DMS53 (cell line): Measurements from ENCODE around the gene SOX15.

Experiments
- DNase-seq: peaks from one replicate; lab custom pipeline; 2025; lab: John Stamatoyannopoulos, UW

The SOX15 gene

GRCh38 chr17:7577327-7578199, 12.3 kb downstream of the SOX15 start:
- peak; percentile 59 for DNase-seq

- peak; percentile 47 for DNase-seq
These were observed 13.4 kb downstream of the SOX15 start for GRCh38 chr17:7576432-7576937.

- no peak for DNase-seq
These were observed 13.9 kb downstream of the SOX15 start for GRCh38 chr17:7575959-7576358.

DNA sequence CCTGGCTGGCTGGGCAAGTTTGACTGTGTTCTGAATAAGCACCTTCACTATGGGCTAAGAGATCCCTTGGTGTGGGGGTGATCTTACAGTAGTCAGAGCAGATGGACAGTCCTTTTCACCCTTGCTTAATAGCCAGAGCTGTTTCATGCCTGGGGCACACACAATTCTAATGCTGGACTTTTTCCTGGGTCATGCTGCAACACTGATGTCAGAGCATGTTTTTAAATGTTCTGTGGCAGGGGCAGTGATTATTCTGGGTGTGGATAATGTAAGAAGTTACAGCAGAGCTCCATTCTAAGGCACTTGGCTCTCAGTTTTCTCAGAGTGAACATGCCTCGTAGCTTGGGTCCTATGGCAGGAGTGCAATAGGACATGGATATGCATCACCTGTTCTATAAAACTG, 14.4 kb downstream of the SOX15 start:
- DNase-seq = no peak

DNA sequence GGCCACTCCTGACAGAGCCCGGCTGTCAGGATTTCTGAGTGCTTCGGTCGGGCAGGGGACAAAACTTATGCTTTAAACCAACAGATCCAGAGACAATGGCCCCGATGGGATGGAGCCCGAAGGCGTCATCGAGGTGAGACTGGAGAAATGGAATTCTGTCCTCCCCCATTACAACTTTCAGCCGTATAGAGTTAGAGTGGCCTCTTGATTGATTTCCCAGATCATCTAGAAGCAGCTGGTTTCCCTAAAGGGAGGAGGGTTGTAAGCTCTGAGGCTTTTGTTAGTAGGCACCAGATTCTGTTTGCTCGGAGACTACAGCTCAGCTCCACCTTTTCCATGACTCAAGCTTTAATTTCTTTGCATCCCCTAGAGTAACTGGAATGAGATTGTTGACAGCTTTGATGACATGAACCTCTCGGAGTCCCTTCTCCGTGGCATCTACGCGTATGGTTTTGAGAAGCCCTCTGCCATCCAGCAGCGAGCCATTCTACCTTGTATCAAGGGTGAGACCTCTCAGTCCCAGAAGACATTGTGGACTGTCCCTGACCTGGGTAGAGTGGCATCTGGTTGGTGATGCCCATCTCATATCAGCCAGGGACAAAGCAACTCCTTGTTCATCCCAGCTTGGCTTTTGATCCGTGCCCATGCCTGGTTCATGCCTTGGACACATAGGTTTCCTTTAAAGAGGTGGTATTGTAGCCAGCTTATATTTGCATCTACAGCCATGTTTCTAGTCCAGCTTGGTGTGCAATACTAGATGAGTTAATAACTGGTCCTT, 15.5 kb downstream of the SOX15 start:
- peak; percentile 60 for DNase-seq

GRCh38 chr17:7573324-7574080, 16.4 kb downstream of the SOX15 start:
- peak; percentile 97 for DNase-seq

- peak; percentile 100 for DNase-seq
These were observed 17.1 kb downstream of the SOX15 start for GRCh38 chr17:7572588-7573323.

DNA sequence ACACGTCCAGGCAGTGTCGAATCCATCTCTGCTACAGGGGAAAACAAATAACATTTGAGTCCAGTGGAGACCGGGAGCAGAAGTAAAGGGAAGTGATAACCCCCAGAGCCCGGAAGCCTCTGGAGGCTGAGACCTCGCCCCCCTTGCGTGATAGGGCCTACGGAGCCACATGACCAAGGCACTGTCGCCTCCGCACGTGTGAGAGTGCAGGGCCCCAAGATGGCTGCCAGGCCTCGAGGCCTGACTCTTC, 17.6 kb downstream of the SOX15 start:
- DNase-seq = no peak

DNA sequence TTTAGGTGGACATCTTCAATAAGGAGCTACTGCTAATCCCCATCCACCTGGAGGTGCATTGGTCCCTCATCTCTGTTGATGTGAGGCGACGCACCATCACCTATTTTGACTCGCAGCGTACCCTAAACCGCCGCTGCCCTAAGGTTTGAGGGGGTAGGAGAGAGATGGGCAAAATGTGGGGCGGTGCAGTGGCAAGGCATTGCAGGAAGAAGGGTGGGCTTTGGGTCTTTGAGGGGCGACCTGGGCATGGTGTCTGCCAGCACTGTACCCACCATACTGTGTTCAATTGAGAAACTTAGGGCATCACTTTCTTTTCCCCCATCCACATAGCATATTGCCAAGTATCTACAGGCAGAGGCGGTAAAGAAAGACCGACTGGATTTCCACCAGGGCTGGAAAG, 19.5 kb downstream of the SOX15 start:
- DNase-seq = no peak

DNA sequence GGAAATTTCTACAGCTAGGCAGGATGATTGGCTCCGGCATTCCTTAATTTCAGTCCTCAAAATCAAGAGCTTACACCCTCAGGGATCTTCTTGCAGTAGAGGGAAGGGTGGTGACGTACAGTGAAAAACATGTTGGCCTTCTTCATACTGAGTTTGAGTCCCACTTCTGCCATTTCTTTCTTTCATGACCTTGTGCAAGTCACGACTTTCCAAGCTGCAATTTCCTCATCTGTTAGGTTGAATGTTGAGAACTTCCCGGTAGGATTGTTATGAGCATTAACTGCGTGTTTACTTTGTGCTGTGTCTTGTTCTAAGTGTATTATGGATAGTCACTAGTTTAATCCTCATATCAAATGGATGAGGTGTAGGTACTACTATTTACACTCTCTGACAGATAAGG, 20.3 kb downstream of the SOX15 start:
- DNase-seq = no peak

DNA sequence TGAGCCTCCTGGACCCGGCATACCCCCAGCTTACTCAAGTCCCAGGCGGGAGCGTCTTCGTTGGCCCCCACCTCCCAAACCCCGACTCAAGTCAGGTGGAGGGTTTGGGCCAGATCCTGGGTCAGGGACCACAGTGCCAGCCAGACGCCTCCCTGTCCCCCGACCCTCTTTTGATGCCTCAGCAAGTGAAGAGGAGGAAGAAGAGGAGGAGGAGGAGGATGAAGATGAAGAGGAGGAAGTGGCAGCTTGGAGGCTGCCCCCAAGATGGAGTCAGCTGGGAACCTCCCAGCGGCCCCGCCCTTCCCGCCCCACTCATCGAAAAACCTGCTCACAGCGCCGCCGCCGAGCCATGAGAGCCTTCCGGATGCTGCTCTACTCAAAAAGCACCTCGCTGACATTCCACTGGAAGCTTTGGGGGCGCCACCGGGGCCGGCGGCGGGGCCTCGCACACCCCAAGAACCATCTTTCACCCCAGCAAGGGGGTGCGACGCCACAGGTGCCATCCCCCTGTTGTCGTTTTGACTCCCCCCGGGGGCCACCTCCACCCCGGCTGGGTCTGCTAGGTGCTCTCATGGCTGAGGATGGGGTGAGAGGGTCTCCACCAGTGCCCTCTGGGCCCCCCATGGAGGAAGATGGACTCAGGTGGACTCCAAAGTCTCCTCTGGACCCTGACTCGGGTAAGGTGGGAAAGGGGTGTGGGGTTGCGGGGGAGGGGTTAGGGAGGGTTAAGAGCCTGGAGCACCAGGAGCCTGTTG, 26.6 kb downstream of the SOX15 start:
- no peak for DNase-seq

GRCh38 chr17:7562208-7562605, 27.7 kb downstream of the SOX15 start:
- DNase-seq = peak; percentile 73

- peak; percentile 97 for DNase-seq
These were observed 28.2 kb downstream of the SOX15 start, which contains the start of gene SENP3 for GRCh38 chr17:7561589-7562207. SENP3 (plus strand) TSS chr17:7561919; CDS start chr17:7563077, 1,158 bp downstream.

DNA sequence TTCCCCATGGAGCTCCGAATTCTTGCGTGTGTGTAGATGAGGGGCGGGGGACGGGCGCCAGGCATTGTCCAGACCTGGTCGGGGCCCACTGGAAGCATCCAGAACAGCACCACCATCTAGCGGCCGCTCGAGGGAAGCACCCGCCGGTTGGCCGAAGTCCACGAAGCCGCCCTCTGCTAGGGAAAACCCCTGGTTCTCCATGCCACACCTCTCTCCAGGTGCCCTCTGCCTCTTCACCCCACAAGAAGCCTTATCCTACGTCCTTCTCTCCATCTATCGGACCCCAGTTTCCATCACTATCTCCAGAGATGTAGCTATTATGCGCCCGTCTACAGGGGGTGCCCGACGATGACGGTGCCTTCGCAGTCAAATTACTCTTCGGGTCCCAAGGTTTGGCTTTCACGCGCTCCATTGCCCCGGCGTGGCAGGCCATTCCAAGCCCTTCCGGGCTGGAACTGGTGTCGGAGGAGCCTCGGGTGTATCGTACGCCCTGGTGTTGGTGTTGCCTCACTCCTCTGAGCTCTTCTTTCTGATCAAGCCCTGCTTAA, 28.8 kb downstream of the SOX15 start:
- DNase-seq = peak; percentile 97

- peak; percentile 90 for DNase-seq
These were observed 29.5 kb downstream of the SOX15 start for GRCh38 chr17:7560172-7561027.

DNA sequence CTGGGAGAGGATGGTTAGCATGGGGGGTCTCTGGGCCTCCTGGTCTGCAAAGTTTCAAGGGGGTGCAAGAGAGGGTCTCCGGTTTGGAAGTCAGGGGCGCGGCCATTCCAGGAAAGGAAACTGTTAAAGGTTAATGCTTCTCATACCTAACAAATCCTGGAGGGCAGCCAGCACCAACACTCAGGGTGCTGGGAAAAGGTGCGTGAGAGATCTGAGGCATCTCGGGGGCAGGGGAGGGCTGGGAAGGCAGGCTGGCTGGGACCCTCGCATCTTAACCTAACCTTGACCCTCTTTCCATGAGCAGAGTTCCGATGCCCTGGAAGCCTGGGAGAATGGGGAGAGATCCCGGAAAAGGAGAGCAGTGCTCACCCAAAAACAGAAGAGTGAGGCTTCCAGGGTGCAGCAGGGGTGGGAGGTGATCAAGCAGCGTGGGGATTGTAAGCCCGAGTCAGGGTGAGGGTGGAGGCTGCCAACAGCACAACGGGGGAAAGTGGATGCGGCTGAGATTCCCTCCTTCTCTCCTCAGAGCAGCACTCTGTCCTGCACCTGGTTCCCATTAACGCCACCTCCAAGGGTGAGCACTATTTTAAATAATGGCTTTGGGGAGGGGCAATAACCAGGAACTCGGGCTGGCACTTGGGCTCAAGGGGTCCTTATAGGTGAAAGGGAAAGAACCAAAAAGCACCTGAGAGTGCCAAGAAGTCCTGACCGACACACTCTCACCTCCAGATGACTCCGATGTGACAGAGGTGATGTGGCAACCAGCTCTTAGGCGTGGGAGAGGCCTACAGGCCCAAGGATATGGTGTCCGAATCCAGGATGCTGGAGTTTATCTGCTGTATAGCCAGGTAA, 30.3 kb downstream of the SOX15 start:
- peak; percentile 45 for DNase-seq

GRCh38 chr17:7558544-7559319, 31.2 kb downstream of the SOX15 start, which contains the start of gene TNFSF13:
TNFSF13 (plus strand) TSS chr17:7558750; CDS start chr17:7559040, 290 bp downstream.
- DNase-seq = peak; percentile 63
